GM12872 (cell line): Measurements from ENCODE around the gene COBLL1.

Source experiments
- TF ChIP-seq, protein P1 (sequence below): IDR thresholded peaks from 3 replicates; pipeline ENCODE4 v1.5.1; 2011; ENCODE audit warnings: low read depth, mild to moderate bottlenecking, low read length, moderate library complexity; ENCODE audit not compliant: insufficient read depth

Gene COBLL1

DNA sequence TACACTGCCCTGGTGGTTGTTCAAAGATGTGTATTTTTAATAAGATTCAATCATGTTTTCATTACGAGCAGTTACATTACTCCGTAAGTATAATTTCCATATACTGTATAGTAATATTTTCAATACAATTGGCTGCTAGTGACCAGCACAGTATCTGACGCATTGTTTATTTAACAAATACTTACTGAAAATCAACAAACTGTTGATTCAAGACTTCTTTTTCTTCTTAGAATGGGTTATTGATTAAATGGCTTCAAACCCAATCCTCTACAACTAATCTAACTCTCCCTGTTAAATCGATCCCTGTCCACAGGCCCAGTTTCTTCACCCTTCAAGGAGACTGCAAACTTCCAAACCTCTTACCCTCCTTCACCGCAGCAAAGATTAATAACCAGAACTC is 18.5 kb downstream of the COBLL1 start:
- TF ChIP-seq, protein P1, sequence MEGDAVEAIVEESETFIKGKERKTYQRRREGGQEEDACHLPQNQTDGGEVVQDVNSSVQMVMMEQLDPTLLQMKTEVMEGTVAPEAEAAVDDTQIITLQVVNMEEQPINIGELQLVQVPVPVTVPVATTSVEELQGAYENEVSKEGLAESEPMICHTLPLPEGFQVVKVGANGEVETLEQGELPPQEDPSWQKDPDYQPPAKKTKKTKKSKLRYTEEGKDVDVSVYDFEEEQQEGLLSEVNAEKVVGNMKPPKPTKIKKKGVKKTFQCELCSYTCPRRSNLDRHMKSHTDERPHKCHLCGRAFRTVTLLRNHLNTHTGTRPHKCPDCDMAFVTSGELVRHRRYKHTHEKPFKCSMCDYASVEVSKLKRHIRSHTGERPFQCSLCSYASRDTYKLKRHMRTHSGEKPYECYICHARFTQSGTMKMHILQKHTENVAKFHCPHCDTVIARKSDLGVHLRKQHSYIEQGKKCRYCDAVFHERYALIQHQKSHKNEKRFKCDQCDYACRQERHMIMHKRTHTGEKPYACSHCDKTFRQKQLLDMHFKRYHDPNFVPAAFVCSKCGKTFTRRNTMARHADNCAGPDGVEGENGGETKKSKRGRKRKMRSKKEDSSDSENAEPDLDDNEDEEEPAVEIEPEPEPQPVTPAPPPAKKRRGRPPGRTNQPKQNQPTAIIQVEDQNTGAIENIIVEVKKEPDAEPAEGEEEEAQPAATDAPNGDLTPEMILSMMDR: no peak

DNA sequence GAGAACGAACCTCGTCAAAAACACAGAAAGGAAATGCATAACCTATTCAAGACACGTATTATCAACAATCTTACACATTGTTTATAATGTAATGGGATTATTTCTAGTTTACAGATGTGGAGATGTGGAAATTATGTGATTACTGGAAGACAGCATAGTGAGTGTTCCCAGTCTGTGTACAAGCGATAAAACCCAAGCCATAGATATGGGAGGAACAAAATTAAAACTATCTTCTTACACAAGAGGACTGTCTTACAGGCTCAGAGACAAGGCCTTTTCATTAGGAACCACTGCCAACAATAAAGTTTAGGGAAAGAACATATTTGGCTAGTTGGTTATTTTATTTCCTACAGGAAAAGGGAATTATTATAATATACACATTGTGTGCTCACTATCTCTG is 20.3 kb downstream of the COBLL1 start:
- TF ChIP-seq, protein P1: no peak

- TF ChIP-seq, protein P1: no peak
These were observed 23.2 kb downstream of the COBLL1 start for GRCh38 chr2:164818149-164819136.

DNA sequence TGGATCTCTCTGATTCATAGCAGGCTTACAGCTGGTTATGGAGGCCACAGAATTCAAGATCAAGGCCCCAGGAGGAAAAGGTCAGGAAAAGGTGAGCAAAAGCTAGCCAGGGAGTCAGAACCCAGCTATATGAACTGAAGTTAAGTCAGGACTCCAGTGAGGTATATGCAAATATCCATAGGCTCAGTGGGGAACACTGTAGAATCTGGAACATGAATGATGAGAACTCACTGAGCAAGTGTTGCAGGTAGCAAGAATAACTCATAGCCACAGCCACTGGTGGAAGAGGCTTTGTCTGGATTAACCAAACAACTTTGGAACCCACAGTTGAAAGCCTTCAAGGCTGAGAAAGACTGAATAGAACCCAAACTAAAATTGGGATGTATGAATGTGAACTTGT is 24.7 kb downstream of the COBLL1 start:
- TF ChIP-seq, protein P1: no peak

- TF ChIP-seq, protein P1: no peak
These were observed 25.6 kb downstream of the COBLL1 start for GRCh38 chr2:164816046-164816445.

DNA sequence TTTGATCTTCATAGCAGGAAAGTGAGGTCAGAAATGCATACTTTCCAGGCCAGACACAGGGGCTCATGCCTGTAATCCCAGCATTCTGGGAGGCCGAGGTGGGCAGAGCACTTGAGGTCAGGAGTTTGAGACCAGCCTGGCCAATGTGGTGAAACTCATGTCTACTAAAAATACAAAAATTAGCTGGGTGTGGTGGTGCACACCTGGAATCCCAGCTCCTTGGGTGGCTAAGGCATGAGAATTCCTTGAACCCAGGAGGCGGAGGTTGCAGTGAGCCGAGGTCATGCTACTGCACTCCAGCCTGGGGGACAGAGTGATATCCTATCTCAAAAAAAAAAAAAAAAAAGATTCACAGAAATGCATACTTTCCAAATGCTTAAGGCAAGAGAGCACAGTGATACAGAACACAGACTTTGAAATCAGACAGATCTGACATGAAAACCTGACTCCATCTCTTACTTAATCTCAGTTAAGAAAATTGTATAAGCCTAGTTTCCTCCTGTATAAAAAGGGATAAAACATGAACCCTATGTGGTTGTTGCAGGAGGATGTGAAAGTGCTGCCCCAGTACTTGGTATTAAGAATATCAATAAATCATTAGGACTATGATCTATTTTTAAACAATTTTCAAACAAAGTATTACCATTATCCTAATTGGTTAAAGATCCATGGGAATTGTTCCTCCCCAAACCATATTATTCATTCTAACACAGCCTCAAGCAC is 26.4 kb downstream of the COBLL1 start:
- TF ChIP-seq, protein P1: no peak

DNA sequence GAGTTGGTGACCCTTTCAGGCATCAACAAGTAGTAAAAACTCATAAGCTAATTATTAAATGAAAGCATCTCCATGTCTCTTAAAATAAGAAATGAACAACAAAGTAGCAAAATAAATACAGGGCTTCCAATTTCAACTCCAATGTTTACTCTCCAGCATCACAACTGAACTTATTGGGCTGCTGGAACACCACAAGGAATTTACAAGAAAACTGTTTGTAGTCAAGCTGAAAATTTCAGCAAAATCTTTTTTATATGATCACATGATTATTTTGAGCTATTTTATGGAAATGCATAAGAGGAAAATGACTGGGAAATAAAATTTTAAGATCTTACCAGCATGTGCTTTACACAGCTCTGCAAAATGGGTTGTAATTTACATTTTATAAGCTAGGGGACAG is 28.1 kb downstream of the COBLL1 start:
- TF ChIP-seq, protein P1: no peak
